22Rv1 (cell line): ENCODE results near the gene SENP2.
"Not testable (repeated sequence)": the region's sequence is repeated elsewhere in the genome, so short reads cannot be mapped to it uniquely, and the experiment has no call there.

Experiments used
- H3K27ac ChIP-seq: fragments of 450-650 bp; 2 replicates; pipeline ENCODE4 v1.5.1; 2017
- ZFX ChIP-seq: fragments of 450-650 bp; IDR thresholded peaks from 2 replicates; pipeline ENCODE4 v1.6.1; 2017; ENCODE audit warnings: antibody characterized with exemption, borderline replicate concordance
- TF ChIP-seq, protein P1 (sequence below): fragments of 450-650 bp; IDR thresholded peaks from 2 replicates; pipeline ENCODE4 v1.5.1; 2017; ENCODE audit warnings: mild to moderate bottlenecking

Gene SENP2

DNA sequence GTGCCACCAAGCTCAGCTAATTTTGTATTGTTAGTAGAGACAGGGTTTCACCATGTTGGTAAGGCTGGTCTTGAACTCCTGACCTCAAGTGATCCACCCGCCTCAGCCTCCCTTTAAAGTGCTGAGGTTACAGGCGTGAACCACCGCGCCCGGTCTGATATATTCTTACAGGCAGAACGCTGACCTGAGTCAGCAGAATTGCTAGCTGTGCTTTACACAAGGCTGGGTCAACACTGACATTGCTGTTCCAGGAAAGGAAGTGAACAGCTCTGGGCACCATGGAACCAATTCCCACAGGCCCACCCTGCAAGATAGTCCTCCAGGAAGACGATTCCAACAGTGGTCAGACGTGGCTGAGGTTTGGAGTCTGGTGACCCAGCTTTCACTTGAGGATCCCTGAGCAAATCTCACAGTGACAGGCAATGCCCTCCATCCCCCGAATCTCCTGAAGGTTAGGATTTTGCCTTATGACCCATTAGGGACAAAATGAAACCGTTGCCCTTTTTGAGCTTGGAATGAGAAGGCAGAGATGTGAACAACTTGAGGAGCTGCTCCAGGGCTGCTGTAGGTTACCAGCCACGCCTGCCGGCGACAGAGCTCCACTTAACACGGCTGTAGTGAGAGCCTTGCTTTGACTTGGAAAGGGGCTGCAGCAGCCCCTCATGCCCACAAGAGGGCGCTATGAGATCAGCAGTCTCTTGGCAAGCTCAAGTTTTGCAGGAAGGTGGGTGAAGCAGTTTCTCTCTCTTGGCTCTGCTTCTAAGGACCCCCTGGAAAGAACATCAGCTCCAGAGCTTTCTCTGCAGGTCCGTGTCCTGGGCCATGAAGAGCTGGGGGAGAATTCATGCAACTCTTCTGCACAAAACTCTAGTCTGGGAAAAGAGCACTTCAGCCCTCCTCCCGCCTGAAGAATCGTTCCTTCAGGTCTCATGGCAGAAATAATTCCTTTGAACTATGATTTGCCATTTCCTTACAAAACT, 74.1 kb downstream of the SENP2 start:
- no peak overlapping the region for H3K27ac ChIP-seq
- no peak for TF ChIP-seq ZFX
- TF ChIP-seq, protein P1, sequence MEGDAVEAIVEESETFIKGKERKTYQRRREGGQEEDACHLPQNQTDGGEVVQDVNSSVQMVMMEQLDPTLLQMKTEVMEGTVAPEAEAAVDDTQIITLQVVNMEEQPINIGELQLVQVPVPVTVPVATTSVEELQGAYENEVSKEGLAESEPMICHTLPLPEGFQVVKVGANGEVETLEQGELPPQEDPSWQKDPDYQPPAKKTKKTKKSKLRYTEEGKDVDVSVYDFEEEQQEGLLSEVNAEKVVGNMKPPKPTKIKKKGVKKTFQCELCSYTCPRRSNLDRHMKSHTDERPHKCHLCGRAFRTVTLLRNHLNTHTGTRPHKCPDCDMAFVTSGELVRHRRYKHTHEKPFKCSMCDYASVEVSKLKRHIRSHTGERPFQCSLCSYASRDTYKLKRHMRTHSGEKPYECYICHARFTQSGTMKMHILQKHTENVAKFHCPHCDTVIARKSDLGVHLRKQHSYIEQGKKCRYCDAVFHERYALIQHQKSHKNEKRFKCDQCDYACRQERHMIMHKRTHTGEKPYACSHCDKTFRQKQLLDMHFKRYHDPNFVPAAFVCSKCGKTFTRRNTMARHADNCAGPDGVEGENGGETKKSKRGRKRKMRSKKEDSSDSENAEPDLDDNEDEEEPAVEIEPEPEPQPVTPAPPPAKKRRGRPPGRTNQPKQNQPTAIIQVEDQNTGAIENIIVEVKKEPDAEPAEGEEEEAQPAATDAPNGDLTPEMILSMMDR: peak; percentile 98

DNA sequence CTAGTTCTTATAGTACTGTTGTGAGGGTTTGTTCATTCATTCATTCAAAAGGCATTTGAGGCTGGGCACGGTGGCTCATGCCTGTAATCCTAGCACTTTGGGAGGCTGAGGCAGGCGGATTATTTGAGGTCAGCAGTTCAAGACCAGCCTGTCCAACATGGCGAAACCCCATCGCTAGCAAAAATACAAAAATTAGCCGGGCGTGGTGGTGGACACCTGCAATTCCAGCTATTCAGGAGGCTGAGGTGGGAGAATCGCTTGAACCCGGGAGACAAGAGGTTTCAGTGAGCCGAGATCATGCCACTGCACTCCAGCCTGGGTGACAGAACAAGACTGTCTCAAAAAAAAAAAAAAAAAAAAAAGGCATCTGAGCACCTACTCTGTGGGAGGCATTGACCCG, 75.2 kb downstream of the SENP2 start:
- H3K27ac ChIP-seq: not testable (repeated sequence)

DNA sequence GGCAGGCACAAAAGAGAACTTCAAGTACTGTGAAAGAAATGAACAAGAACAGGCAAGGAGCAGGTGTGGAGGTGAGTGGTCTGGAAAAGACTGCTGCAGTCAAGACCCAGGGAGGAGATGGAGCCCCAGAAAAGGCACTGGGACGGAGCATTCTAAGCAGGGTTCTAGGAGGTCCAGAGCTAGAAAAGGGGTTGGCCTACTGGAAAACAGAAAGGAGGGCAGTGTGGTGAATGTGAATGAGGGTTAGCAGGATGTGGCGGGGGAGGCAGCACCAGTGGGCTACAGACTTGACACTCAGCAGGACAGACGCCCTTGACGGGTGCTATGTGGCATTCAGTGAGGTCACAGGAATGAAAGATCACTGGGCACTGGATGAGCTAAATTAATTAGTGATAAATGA, 75.7 kb downstream of the SENP2 start:
- TF ChIP-seq, protein P1: no peak
- TF ChIP-seq ZFX: no peak
- H3K27ac ChIP-seq: no peak overlapping the region

DNA sequence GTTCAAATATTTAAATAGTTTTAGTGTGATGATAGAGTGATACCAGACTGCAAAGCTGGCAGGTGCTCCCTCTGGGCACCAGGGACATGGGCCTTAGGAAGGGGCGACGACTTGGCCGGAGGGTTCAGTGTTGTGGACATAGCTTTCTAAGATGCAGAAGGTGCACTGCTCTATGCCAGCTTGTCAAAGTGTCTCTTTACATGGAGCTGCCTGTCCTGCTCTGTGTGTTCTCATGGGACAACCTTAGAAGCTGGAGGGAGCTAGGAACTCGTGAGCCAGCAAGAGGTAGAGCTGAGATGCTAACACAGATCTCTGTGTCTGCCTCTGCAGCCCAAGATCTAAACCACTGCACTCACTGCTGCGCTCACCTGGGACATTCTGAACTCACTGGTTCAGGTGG, 77.8 kb downstream of the SENP2 start:
- no peak overlapping the region for H3K27ac ChIP-seq
- TF ChIP-seq, protein P1: no peak
- TF ChIP-seq ZFX: no peak

DNA sequence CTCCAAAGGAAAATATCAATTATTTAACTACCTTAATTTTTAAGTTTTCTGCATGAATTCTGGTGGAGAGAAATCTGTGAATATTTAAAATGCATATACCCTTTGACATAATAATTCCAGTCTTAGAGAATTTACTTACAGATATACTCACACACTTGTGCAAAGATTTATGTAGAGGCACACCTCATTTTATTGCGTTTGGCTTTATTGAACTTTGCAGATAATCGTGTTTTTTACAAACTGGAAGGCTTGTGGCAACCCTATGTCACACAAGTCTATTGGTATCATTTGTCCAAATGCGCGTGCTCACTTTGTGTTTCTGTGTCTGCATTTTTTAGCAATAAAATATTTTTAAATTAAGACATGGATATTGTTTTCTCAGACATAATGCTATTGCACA, 81.5 kb downstream of the SENP2 start:
- TF ChIP-seq, protein P1: no peak
- no peak for TF ChIP-seq ZFX
- no peak overlapping the region for H3K27ac ChIP-seq

DNA sequence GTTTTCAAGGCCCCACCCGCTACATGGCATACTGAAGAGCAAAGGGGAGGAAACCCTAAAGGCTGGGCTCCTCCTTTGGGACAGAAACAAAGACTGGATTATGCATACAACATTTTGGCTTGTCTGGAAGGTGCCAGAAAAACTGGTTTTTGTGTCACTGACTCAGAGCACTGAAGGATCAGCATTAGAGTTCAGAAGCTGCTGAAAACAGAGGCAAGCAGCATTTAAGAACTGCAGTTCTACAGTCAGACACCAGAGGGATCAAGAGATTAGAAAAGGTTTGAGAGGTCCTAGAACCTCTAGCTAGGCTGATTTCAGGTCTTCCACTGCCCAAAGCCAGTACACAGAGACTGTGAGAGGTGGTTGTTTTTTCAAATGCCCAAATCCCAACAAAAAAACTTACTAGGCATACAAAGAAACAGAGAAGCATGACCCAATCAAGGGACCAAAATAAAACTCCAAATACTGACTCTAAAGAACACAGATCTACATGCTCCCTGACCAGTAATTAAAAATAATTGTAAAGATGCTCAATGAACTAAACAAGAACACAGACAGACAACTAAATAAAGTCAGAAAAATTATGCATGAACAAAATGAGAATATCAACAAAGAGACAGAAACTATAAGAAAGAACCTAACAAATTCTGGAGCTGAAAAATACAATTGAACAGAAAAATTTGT, 91.2 kb downstream of the SENP2 start:
- H3K27ac ChIP-seq: no peak overlapping the region
- TF ChIP-seq, protein P1: peak; percentile 70
- no peak for TF ChIP-seq ZFX

DNA sequence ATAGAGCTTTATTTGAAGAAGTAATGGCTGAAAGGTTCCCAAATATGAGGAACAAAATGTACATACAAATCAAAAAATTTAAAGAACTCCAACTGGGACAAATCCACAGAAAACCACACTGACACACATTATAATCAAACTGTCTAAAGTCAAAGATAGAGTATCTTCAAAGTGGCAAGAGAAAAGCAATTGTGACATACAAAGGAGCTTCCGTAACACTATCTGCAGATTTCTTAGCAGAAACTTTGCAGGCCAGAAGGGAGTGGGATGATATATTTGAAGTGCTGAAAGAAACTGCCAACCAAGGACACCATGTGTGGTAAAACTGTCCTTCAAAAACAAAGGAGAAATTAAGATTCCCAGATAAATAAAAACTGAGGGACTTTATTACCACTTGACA, 91.9 kb downstream of the SENP2 start:
- H3K27ac ChIP-seq: no peak overlapping the region
- no peak for TF ChIP-seq ZFX
- TF ChIP-seq, protein P1: no peak
